Mesendoderm (in vitro differentiated cells): ENCODE data around the gene NPSR1.

Experiments used
- DNase-seq: peaks from one replicate; pipeline ENCODE4 v3.0.0; 2013
- H2AK5ac ChIP-seq: 2 replicates; pipeline ENCODE4 v1.6.1; 2013; ENCODE audit warnings: low read length, inconsistent platforms
- H2BK120ac ChIP-seq: 2 replicates; pipeline ENCODE4 v1.6.1; 2013; ENCODE audit warnings: low read depth, mild to moderate bottlenecking, low read length, moderate library complexity, mixed read lengths
- H2BK15ac ChIP-seq: replicated peaks from 2 replicates; pipeline ENCODE4 v1.6.1; 2013; ENCODE audit warnings: low read depth, mild to moderate bottlenecking, moderate library complexity
- H2BK5ac ChIP-seq: 2 replicates; pipeline ENCODE4 v1.6.1; 2013; ENCODE audit warnings: low read length, inconsistent platforms
- H3K18ac ChIP-seq: 2 replicates; pipeline ENCODE4 v1.6.1; 2013; ENCODE audit warnings: mild to moderate bottlenecking, low read length, mixed read lengths
- H3K23ac ChIP-seq: one replicate; pipeline ENCODE4 v1.6.1; 2013; ENCODE audit warnings: low read length
- H3K27ac ChIP-seq: 2 replicates; pipeline ENCODE4 v1.5.1; 2013; ENCODE audit warnings: low read depth, mild to moderate bottlenecking, inconsistent platforms, low read length, moderate library complexity
- H3K27me3 ChIP-seq: 2 replicates; pipeline ENCODE4 v1.6.1; 2013; ENCODE audit warnings: low read length, control low read depth, mild to moderate bottlenecking, inconsistent platforms; ENCODE audit not compliant: insufficient read depth, poor library complexity
- H3K36me3 ChIP-seq: 2 replicates; pipeline ENCODE4 v1.6.1; 2013; ENCODE audit warnings: low read length, inconsistent platforms; ENCODE audit not compliant: control insufficient read depth, insufficient read depth
- H3K4ac ChIP-seq: one replicate; pipeline ENCODE4 v1.6.1; 2013; ENCODE audit warnings: low read depth, mild to moderate bottlenecking, low read length, moderate library complexity
- H3K4me1 ChIP-seq: 2 replicates; pipeline ENCODE4 v1.6.1; 2013; ENCODE audit warnings: low read depth, low read length, inconsistent platforms; ENCODE audit not compliant: control insufficient read depth
- H3K4me2 ChIP-seq: 2 replicates; pipeline ENCODE4 v1.6.1; 2013; ENCODE audit warnings: low read length
- H3K4me3 ChIP-seq: 2 replicates; pipeline ENCODE4 v1.5.1; 2013; ENCODE audit warnings: mild to moderate bottlenecking, low read length
- H3K56ac ChIP-seq: one replicate; pipeline ENCODE4 v1.6.1; 2013; ENCODE audit warnings: low read length
- H3K79me1 ChIP-seq: 2 replicates; pipeline ENCODE4 v1.6.1; 2013; ENCODE audit warnings: low read length, inconsistent platforms
- H3K79me2 ChIP-seq: 2 replicates; pipeline ENCODE4 v1.6.1; 2013; ENCODE audit warnings: mild to moderate bottlenecking, low read length; ENCODE audit not compliant: control insufficient read depth, insufficient read depth
- H3K9ac ChIP-seq: 2 replicates; pipeline ENCODE4 v1.6.1; 2013; ENCODE audit warnings: low read length, inconsistent platforms
- H4K5ac ChIP-seq: one replicate; pipeline ENCODE4 v1.6.1; 2013; ENCODE audit warnings: low read length
- H4K8ac ChIP-seq: one replicate; pipeline ENCODE4 v1.6.1; 2013; ENCODE audit warnings: low read depth, mild to moderate bottlenecking, control low read depth, low read length, moderate library complexity
- WGBS: extraction: QIAGEN DNeasy Blood & Tissue Kit; methylation state at CpG from one replicate; pipeline ENCODE4 v1.1.7; 2013; ENCODE audit warnings: low lambda C conversion rate, missing lambda C conversion rate; ENCODE audit not compliant: insufficient coverage; ENCODE audit errors: extremely low coverage; 5-methylcytosine and 5-hydroxymethylcytosine counted together

The NPSR1 gene

GRCh38 chr7:34846976-34847375 lies 189.0 kb downstream of the NPSR1 start:
- no peak for DNase-seq
- H3K36me3 ChIP-seq = no peaks in the 10 kb centered on the region
- H4K5ac ChIP-seq = no peak overlapping the region
- H3K18ac ChIP-seq = peak overlapping the region; percentile 76
- H4K8ac ChIP-seq = no peak overlapping the region
- no peak overlapping the region for H2BK5ac ChIP-seq
- no peak overlapping the region for H2AK5ac ChIP-seq
- no peak overlapping the region for H3K4ac ChIP-seq
- H3K79me1 ChIP-seq = no peaks in the 10 kb centered on the region
- no peak overlapping the region for H3K56ac ChIP-seq
- no peak overlapping the region for H2BK15ac ChIP-seq
- no peak overlapping the region for H3K4me2 ChIP-seq
- no peaks in the 10 kb centered on the region for H3K27me3 ChIP-seq
- WGBS = 100% methylated on average over 1 of the region's 5 CpGs
- H2BK120ac ChIP-seq = no peak overlapping the region
- no peak overlapping the region for H3K4me3 ChIP-seq
- no peak overlapping the region for H3K23ac ChIP-seq
- no peak overlapping the region for H3K27ac ChIP-seq
- H3K79me2 ChIP-seq = no peaks in the 10 kb centered on the region
- H3K9ac ChIP-seq = no peak overlapping the region
- H3K4me1 ChIP-seq = peaks cover 16% of the 10 kb centered on the region

GRCh38 chr7:34848670-34849069 lies 190.7 kb downstream of the NPSR1 start:
- no peak overlapping the region for H3K18ac ChIP-seq
- no peak overlapping the region for H3K9ac ChIP-seq
- H2AK5ac ChIP-seq = no peak overlapping the region
- H3K4me2 ChIP-seq = no peak overlapping the region
- H3K4me1 ChIP-seq = peaks cover 21% of the 10 kb centered on the region
- H3K23ac ChIP-seq = no peak overlapping the region
- H4K8ac ChIP-seq = no peak overlapping the region
- no peak for DNase-seq
- no CpG with 5 or more reads among the region's 1 CpG for WGBS
- H3K56ac ChIP-seq = no peak overlapping the region
- H2BK5ac ChIP-seq = no peak overlapping the region
- H2BK15ac ChIP-seq = no peak overlapping the region
- no peaks in the 10 kb centered on the region for H3K79me1 ChIP-seq
- no peaks in the 10 kb centered on the region for H3K27me3 ChIP-seq
- no peak overlapping the region for H4K5ac ChIP-seq
- no peak overlapping the region for H3K27ac ChIP-seq
- no peaks in the 10 kb centered on the region for H3K79me2 ChIP-seq
- no peak overlapping the region for H2BK120ac ChIP-seq
- H3K4ac ChIP-seq = no peak overlapping the region
- no peak overlapping the region for H3K4me3 ChIP-seq
- no peaks in the 10 kb centered on the region for H3K36me3 ChIP-seq

- Histone ChIP-seq H3K4me3 (no peak overlapping the region), H3K9ac (no peak overlapping the region), H3K4me2 (no peak overlapping the region), H2AK5ac (no peak overlapping the region), H3K36me3 (no peaks in the 10 kb centered on the region), H4K5ac (no peak overlapping the region), H2BK15ac (no peak overlapping the region), H2BK5ac (no peak overlapping the region), H3K4me1 (peaks cover 21% of the 10 kb centered on the region), H3K27me3 (no peaks in the 10 kb centered on the region), H3K79me1 (no peaks in the 10 kb centered on the region), H3K56ac (no peak overlapping the region), H3K79me2 (no peaks in the 10 kb centered on the region), H3K23ac (no peak overlapping the region), H3K27ac (no peak overlapping the region), H3K4ac (no peak overlapping the region), H4K8ac (no peak overlapping the region), H3K18ac (no peak overlapping the region), H2BK120ac (no peak overlapping the region)
- whole genome bisulfite sequencing = no CpG with 5 or more reads among the region's 9 CpGs
- DNase-seq = no peak
Observed at GRCh38 chr7:34849163-34849960, 191.3 kb downstream of the NPSR1 start.

- Histone ChIP-seq H3K18ac (no peak overlapping the region), H3K4me1 (peaks cover 15% of the 10 kb centered on the region), H2BK15ac (no peak overlapping the region), H2AK5ac (no peak overlapping the region), H3K56ac (no peak overlapping the region), H3K79me2 (no peaks in the 10 kb centered on the region), H2BK120ac (no peak overlapping the region), H3K23ac (no peak overlapping the region), H4K5ac (no peak overlapping the region), H3K27me3 (no peaks in the 10 kb centered on the region), H3K4ac (no peak overlapping the region), H3K36me3 (no peaks in the 10 kb centered on the region), H4K8ac (no peak overlapping the region), H3K9ac (no peak overlapping the region), H3K4me3 (no peak overlapping the region), H3K4me2 (no peak overlapping the region), H3K27ac (no peak overlapping the region), H3K79me1 (no peaks in the 10 kb centered on the region), H2BK5ac (no peak overlapping the region)
- DNase-seq = no peak
- WGBS = no CpG with 5 or more reads among the region's 1 CpG
Observed at GRCh38 chr7:34849986-34850385, 192.0 kb downstream of the NPSR1 start.

DNA sequence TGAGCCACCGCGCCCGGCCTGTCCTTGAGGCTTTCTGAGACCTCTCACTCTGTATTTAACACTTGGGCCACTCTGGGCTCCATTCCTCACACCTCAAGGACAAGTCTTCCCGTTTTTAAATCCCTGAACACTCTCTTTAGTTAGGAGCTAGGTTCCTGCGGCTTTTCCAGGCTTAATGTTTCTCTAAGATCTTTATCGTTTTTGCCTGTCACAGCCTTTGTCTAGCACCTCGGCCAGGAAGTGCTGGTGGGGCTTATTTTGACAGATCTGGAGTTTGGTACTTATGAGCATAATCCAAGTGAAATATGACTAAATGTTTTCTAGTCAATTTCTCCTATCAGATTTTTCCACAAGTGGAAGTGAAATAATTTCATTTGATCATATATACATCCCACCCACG lies 192.7 kb downstream of the NPSR1 start:
- Histone ChIP-seq H3K79me2 (no peaks in the 10 kb centered on the region), H2BK120ac (peak overlapping the region; percentile 32), H3K4me2 (no peak overlapping the region), H3K4ac (no peak overlapping the region), H3K79me1 (no peaks in the 10 kb centered on the region), H4K8ac (no peak overlapping the region), H3K4me3 (no peak overlapping the region), H2BK15ac (no peak overlapping the region), H3K27ac (no peak overlapping the region), H4K5ac (no peak overlapping the region), H3K9ac (no peak overlapping the region), H3K27me3 (no peaks in the 10 kb centered on the region), H2BK5ac (no peak overlapping the region), H3K23ac (no peak overlapping the region), H3K4me1 (peaks cover 11% of the 10 kb centered on the region), H2AK5ac (no peak overlapping the region), H3K56ac (no peak overlapping the region), H3K18ac (no peak overlapping the region), H3K36me3 (no peaks in the 10 kb centered on the region)
- DNase-seq = peak; percentile 67
- no CpG with 5 or more reads among the region's 8 CpGs for WGBS

- Histone ChIP-seq H3K4me1 (peaks cover 7% of the 10 kb centered on the region), H3K18ac (no peak overlapping the region), H3K27me3 (no peaks in the 10 kb centered on the region), H2BK15ac (no peak overlapping the region), H4K5ac (no peak overlapping the region), H4K8ac (no peak overlapping the region), H3K4me2 (no peak overlapping the region), H3K56ac (no peak overlapping the region), H3K79me2 (no peaks in the 10 kb centered on the region), H2BK120ac (peak overlapping the region; percentile 0), H3K4ac (no peak overlapping the region), H3K27ac (no peak overlapping the region), H3K79me1 (no peaks in the 10 kb centered on the region), H2AK5ac (peak overlapping the region; percentile 13), H3K23ac (no peak overlapping the region), H3K9ac (no peak overlapping the region), H3K36me3 (no peaks in the 10 kb centered on the region), H3K4me3 (no peak overlapping the region), H2BK5ac (peak overlapping the region; percentile 21)
- no peak for DNase-seq
- no CpG with 5 or more reads among the region's 2 CpGs for WGBS
Observed at GRCh38 chr7:34851431-34851830, 193.4 kb downstream of the NPSR1 start.
